Heart right ventricle (tissue), 16 donors: ENCODE measurements around the gene TBC1D9B. TPM values are rescaled to one million over a fixed set of nuclear protein-coding genes. Genes with fewer than 3 reads are reported as not detected.
A peak's percentile ranks its signal among the peaks of the same experiment; 100 is the strongest.

Experiments used
- ATAC-seq, 8 donors: fragments of 200-7000 bp; cut with Tn5 transposase; one replicate each; pipeline ENCODE4 v1.9.1; 2020; ENCODE audit warnings: mild to moderate bottlenecking in 8 of 8, moderate library complexity in 8 of 8, moderate number of reproducible peaks in 1 of 8
- DNase-seq, 2 donors: peaks; one replicate each; pipeline ENCODE4 v3.0.0-alpha.2; 2020
- H3K27ac ChIP-seq, 10 donors: fragments of 200-600 bp; sonication (generic) in 2 of 10; one replicate each; pipeline versions ENCODE4 v1.5.0 to v1.8.0; 2020 to 2022; ENCODE audit warnings: mild to moderate bottlenecking in 3 of 10
- H3K27me3 ChIP-seq, 7 donors: fragments of 200-600 bp; one replicate each; pipeline ENCODE4 v1.8.0; 2021 to 2022; ENCODE audit warnings: mild to moderate bottlenecking in 2 of 7
- H3K36me3 ChIP-seq, 9 donors: fragments of 200-600 bp; sonication (generic) in 1 of 9; one replicate each; pipeline versions ENCODE4 v1.5.0 to v1.8.0; 2020 to 2022; ENCODE audit warnings: mild to moderate bottlenecking in 2 of 9
- H3K4me1 ChIP-seq, 9 donors: fragments of 200-600 bp; sonication (generic) in 1 of 9; one replicate each; pipeline versions ENCODE4 v1.5.0 to v1.8.0; 2020 to 2022; ENCODE audit warnings: mild to moderate bottlenecking in 4 of 9
- H3K4me3 ChIP-seq, 10 donors: fragments of 200-600 bp; sonication (generic) in 2 of 10; one replicate each; pipeline versions ENCODE4 v1.5.0 to v1.8.0; 2020 to 2022; ENCODE audit warnings: mild to moderate bottlenecking in 7 of 10, moderate library complexity in 2 of 10
- H3K9me3 ChIP-seq, 11 donors: fragments of 200-600 bp in 10 of 11; sonication (generic) in 2 of 11; one replicate each; pipeline versions ENCODE4 v1.5.0 to v1.8.0; 2013 to 2022; ENCODE audit warnings: mild to moderate bottlenecking in 2 of 11, control low read depth in 1 of 11, moderate library complexity in 1 of 11
- CTCF ChIP-seq, 9 donors: fragments of 200-600 bp; sonication (generic) in 2 of 9; IDR thresholded peaks; one replicate each; pipeline versions ENCODE4 v1.5.0 to v1.8.0; 2021 to 2022; ENCODE audit warnings: antibody characterized with exemption in 9 of 9, mild to moderate bottlenecking in 5 of 9, moderate library complexity in 1 of 9
- WGBS, 2 donors: extraction: QIAGEN DNeasy Blood & Tissue Kit; methylation state at CpG; one replicate each; pipeline ENCODE4 v1.1.7; 2013; ENCODE audit warnings: inconsistent platforms in 1 of 2; 5-methylcytosine and 5-hydroxymethylcytosine counted together
- intact Hi-C, 10 donors: fragments of 100-400 bp; cut with DNase I; formaldehyde crosslinking; loops; one replicate each; pipeline versions ENCODE4 v1.11.1 to v1.14.2; 2022
- polyA plus RNA-seq, 2 donors: library from polyadenylated mRNA; stranded (reverse); fragments of 200-250 nt; gene quantifications; one replicate each; pipeline ENCODE4 v1.2.3, GENCODE V29; 2013
- total RNA-seq, 10 donors: library from RNA; stranded (reverse); fragmentation: NEBNext Ultra II Directional in 3 of 10; extraction: Animal tissue kit (Norgen Biotek cat#: 25700) in 3 of 10; gene quantifications; one replicate each; pipeline versions ENCODE4 v1.2.1 to v1.2.4, GENCODE V29; 2021 to 2023
- donor health status: Arrhythmogenic right ventricular cardiomyopathy.
- donor health status: ischemic (EF 13 %, LVEDD 7.1; RV severe dilation, severe dysfunction).
- donor health status: healthy with polysubstance abuse.
- donor health status: DM: no; HTN: yes; CAD: no.
- donor health status: DM: no; HTN: no; CAD: no.
- donor health status: ischemic (EF 25% LVEDD 6.9; RV normal size, moderate dysfunction).
- donor health status: ischemic (EF 25% LVEDD 5.7; RV mildly dilated, moderate dysfunction).
- donor health status: healthy.
- donor health status: DM: yes; HTN: yes; CAD: no.
- donor health status: Ischemic cardiomyopathy.
- donor health status: ischemic (EF 35%, LVEDD 5.7; RV mildly dilated, moderate dysfunction).
- donor health status: nonischemic (EF 11% LVEDD 7.7; RV severe dilation, severe dysfunction).
- donor health status: DM: yes; HTN: yes; CAD: no.
- donor health status: PGD.
- donor health status: ischemic (EF 29% LVEDD 5.4; RV normal size, mild dysfunction).
- donor health status: nonischemic (EF 23%, LVEDD 6.1; RV moderate dilation, normal function).

TBC1D9B gene
- total and polyA plus RNA-seq, 12 donors = 26.0 to 52.1 (median 32.3) TPM

- Histone ChIP-seq H3K4me1 (peaks cover 0 to 11% (median 0%) of the 10 kb centered on the region in 9 donors), H3K36me3 (peaks cover 0 to 97% (median 40%) of the 10 kb centered on the region in 9 donors), H3K4me3 (no peak overlapping the region), H3K9me3 (no peaks in the 10 kb centered on the region), H3K27me3 (no peaks in the 10 kb centered on the region), H3K27ac (peak overlapping the region in 4 of 10 donors; percentile 11 to 42 (median 23))
- WGBS, 2 donors = 55 to 56% methylated on average over 16 to 17 of the region's 17 CpGs
- intact Hi-C loops = loop anchor here in 2 of 10 donors (1.0 to 5.0 kb wide), 2 partner anchors 37 to 38 kb away; partner anchors contain the start of gene TBC1D9B (in 1 of the 2)
- DNase-seq (peak; percentile 69 to 70), ATAC-seq (peak; percentile 43 to 82 (median 70))
- peak in 7 of 9 donors; percentile 7 to 58 (median 39) for TF ChIP-seq CTCF (IDR thresholded peaks at IDR 0.05)
These were observed 37.2 kb downstream of the TBC1D9B start for GRCh38 chr5:179870403-179870903.

GRCh38 chr5:179869641-179870402 is 37.9 kb downstream of the TBC1D9B start:
- 84% methylated on average over 16 of the region's 16 CpGs for WGBS, 2 donors
- Histone ChIP-seq H3K4me3 (no peak overlapping the region), H3K36me3 (peaks cover 0 to 97% (median 35%) of the 10 kb centered on the region in 9 donors), H3K27ac (peak overlapping the region in 2 of 10 donors; percentile 16 to 28), H3K27me3 (no peaks in the 10 kb centered on the region), H3K4me1 (peaks cover 0 to 11% (median 0%) of the 10 kb centered on the region in 9 donors), H3K9me3 (no peaks in the 10 kb centered on the region)
- intact Hi-C loops = loop anchor here in 2 of 10 donors (1.0 to 5.0 kb wide), 2 partner anchors 37 to 38 kb away; partner anchors contain the start of gene TBC1D9B (in 1 of the 2)
- TF ChIP-seq CTCF (IDR thresholded peaks at IDR 0.05) = no peak
- no peak for DNase-seq
- peak in 3 of 8 donors; percentile 7 to 41 (median 18) for ATAC-seq

- Histone ChIP-seq H3K27ac (peak overlapping the region in 1 of 10 donors; percentile 28), H3K36me3 (peaks cover 0 to 97% (median 32%) of the 10 kb centered on the region in 9 donors), H3K4me3 (no peak overlapping the region), H3K4me1 (peaks cover 0 to 11% (median 0%) of the 10 kb centered on the region in 9 donors), H3K9me3 (no peaks in the 10 kb centered on the region), H3K27me3 (no peaks in the 10 kb centered on the region)
- WGBS, 2 donors = 81 to 83% methylated on average over 5 of the region's 5 CpGs
- intact Hi-C loops = no loop called here
- TF ChIP-seq CTCF (IDR thresholded peaks at IDR 0.05) = no peak
- no peak for DNase-seq
- peak in 2 of 8 donors; percentile 12 to 14 for ATAC-seq
These were observed 38.6 kb downstream of the TBC1D9B start for GRCh38 chr5:179869101-179869500.

- Histone ChIP-seq H3K36me3 (peaks cover 0 to 97% (median 31%) of the 10 kb centered on the region in 9 donors), H3K9me3 (no peaks in the 10 kb centered on the region), H3K4me3 (no peak overlapping the region), H3K4me1 (peaks cover 0 to 11% (median 0%) of the 10 kb centered on the region in 9 donors), H3K27me3 (no peaks in the 10 kb centered on the region), H3K27ac (peak overlapping the region in 1 of 10 donors; percentile 28)
- ATAC-seq (peak in 1 of 8 donors; percentile 3), DNase-seq (no peak)
- TF ChIP-seq CTCF (IDR thresholded peaks at IDR 0.05) = no peak
- 94 to 97% methylated on average over 14 of the region's 14 CpGs for WGBS, 2 donors
- intact Hi-C loops = no loop called here
These were observed 39.2 kb downstream of the TBC1D9B start for GRCh38 chr5:179868541-179868940.
